H9 (cell line): ENCODE results near the gene AXIN1. TPM values are rescaled to one million over a fixed set of nuclear protein-coding genes. Genes with fewer than 3 reads are reported as not detected.

ENCODE experiments used
- DNase-seq: peaks from one replicate; pipeline ENCODE4 v3.0.0-alpha.2; 2017
- H2AFZ ChIP-seq: one replicate; pipeline ENCODE4 v1.6.1; 2013; ENCODE audit warnings: mild to moderate bottlenecking, low read length, control low read depth, moderate library complexity
- H2AK5ac ChIP-seq: 2 replicates; pipeline ENCODE4 v1.6.1; 2013; ENCODE audit warnings: low read length, control low read depth, mixed read lengths; ENCODE audit not compliant: insufficient read length
- H2BK120ac ChIP-seq: one replicate; pipeline ENCODE4 v1.6.1; 2013; ENCODE audit warnings: low read depth, mild to moderate bottlenecking, low read length, control low read depth, inconsistent platforms; ENCODE audit not compliant: poor library complexity, severe bottlenecking
- H2BK12ac ChIP-seq: 2 replicates; pipeline ENCODE4 v1.6.1; 2013; ENCODE audit warnings: low read length, control low read depth, mixed read lengths, low read depth; ENCODE audit not compliant: insufficient read length
- H2BK15ac ChIP-seq: 2 replicates; pipeline ENCODE4 v1.6.1; 2013; ENCODE audit warnings: low read depth, low read length, control low read depth
- H2BK20ac ChIP-seq: one replicate; pipeline ENCODE4 v1.6.1; 2013; ENCODE audit warnings: low read depth, mild to moderate bottlenecking, low read length, control low read depth, inconsistent platforms; ENCODE audit not compliant: poor library complexity, severe bottlenecking
- H2BK5ac ChIP-seq: 2 replicates; pipeline ENCODE4 v1.6.1; 2013; ENCODE audit warnings: low read length, control low read depth, mixed read lengths; ENCODE audit not compliant: insufficient read length
- H3K14ac ChIP-seq: 2 replicates; pipeline ENCODE4 v1.6.1; 2013; ENCODE audit warnings: low read length, control low read depth; ENCODE audit not compliant: insufficient read depth
- H3K18ac ChIP-seq: 2 replicates; pipeline ENCODE4 v1.6.1; 2013; ENCODE audit warnings: low read depth, mild to moderate bottlenecking, mixed read lengths, low read length, control low read depth; ENCODE audit not compliant: insufficient read length
- H3K23ac ChIP-seq: 2 replicates; pipeline ENCODE4 v1.6.1; 2013; ENCODE audit warnings: low read length, control low read depth, mixed read lengths, low read depth; ENCODE audit not compliant: insufficient read length
- H3K23me2 ChIP-seq: 2 replicates; pipeline ENCODE4 v1.6.1; 2013; ENCODE audit warnings: low read depth, mild to moderate bottlenecking, mixed read lengths, low read length, control low read depth; ENCODE audit not compliant: insufficient read length, poor library complexity, severe bottlenecking
- H3K27ac ChIP-seq: 2 replicates; pipeline ENCODE4 v1.5.1; 2013; ENCODE audit warnings: low read length, control low read depth, mixed read lengths, low read depth; ENCODE audit not compliant: insufficient read length
- H3K27me3 ChIP-seq: 2 replicates; pipeline ENCODE4 v1.6.1; 2013; ENCODE audit warnings: low read length, control low read depth, inconsistent platforms; ENCODE audit not compliant: insufficient read depth
- H3K4ac ChIP-seq: 2 replicates; pipeline ENCODE4 v1.6.1; 2013; ENCODE audit warnings: low read depth, mild to moderate bottlenecking, control low read depth, inconsistent platforms, low read length, moderate library complexity
- H3K4me1 ChIP-seq: 2 replicates; pipeline ENCODE4 v1.6.1; 2013; ENCODE audit warnings: low read length, control low read depth, inconsistent platforms; ENCODE audit not compliant: insufficient read depth
- H3K4me2 ChIP-seq: 2 replicates; pipeline ENCODE4 v1.6.1; 2013; ENCODE audit warnings: low read length, control low read depth, mixed read lengths; ENCODE audit not compliant: insufficient read length, insufficient read depth
- H3K56ac ChIP-seq: 2 replicates; pipeline ENCODE4 v1.6.1; 2013; ENCODE audit warnings: low read depth, mild to moderate bottlenecking, mixed read lengths, low read length, control low read depth; ENCODE audit not compliant: insufficient read length
- H3K79me1 ChIP-seq: 2 replicates; pipeline ENCODE4 v1.6.1; 2013; ENCODE audit warnings: low read depth, mild to moderate bottlenecking, moderate library complexity, low read length, control low read depth, inconsistent platforms; ENCODE audit not compliant: insufficient read depth, poor library complexity, severe bottlenecking
- H3K79me2 ChIP-seq: 2 replicates; pipeline ENCODE4 v1.6.1; 2013; ENCODE audit warnings: low read length, control low read depth, inconsistent platforms; ENCODE audit not compliant: insufficient read depth
- H3K9ac ChIP-seq: 2 replicates; pipeline ENCODE4 v1.6.1; 2013; ENCODE audit warnings: low read length, control low read depth, mixed read lengths; ENCODE audit not compliant: insufficient read length; ENCODE audit errors: extremely low read depth
- H3K9me3 ChIP-seq: one replicate; pipeline ENCODE4 v1.6.1; 2013; ENCODE audit warnings: low read depth, low read length, inconsistent platforms; ENCODE audit not compliant: control insufficient read depth
- H3T11ph ChIP-seq: one replicate; pipeline ENCODE4 v1.6.1; 2013; ENCODE audit warnings: mild to moderate bottlenecking, low read length, control low read depth, inconsistent platforms
- H4K20me1 ChIP-seq: one replicate; pipeline ENCODE4 v1.6.1; 2013; ENCODE audit not compliant: control insufficient read depth, insufficient read length, insufficient read depth
- H4K5ac ChIP-seq: 2 replicates; pipeline ENCODE4 v1.6.1; 2013; ENCODE audit warnings: low read depth, mild to moderate bottlenecking, mixed read lengths, low read length, control low read depth; ENCODE audit not compliant: insufficient read length
- H4K8ac ChIP-seq: replicated peaks from 2 replicates; pipeline ENCODE4 v1.6.1; 2013; ENCODE audit warnings: low read length, control low read depth, mixed read lengths, low read depth; ENCODE audit not compliant: insufficient read length
- H4K91ac ChIP-seq: 2 replicates; pipeline ENCODE4 v1.6.1; 2013; ENCODE audit warnings: low read depth, mild to moderate bottlenecking, moderate library complexity, mixed read lengths, low read length, control low read depth; ENCODE audit not compliant: insufficient read length
- H3K27ac Mint-ChIP-seq, 3 experiments: 2 replicates in 2 of 3; 3 replicates in 1 of 3; pipeline ENCODE4 v1.8.0; 2020 to 2021; ENCODE audit warnings: mixed read lengths in 3 of 3, mild to moderate bottlenecking in 1 of 3, moderate library complexity in 1 of 3
- H3K27me3 Mint-ChIP-seq: 2 replicates; pipeline ENCODE4 v1.8.0; 2021; ENCODE audit warnings: low read depth, mild to moderate bottlenecking, moderate library complexity, mixed read lengths
- H3K36me3 Mint-ChIP-seq, 3 experiments: 2 replicates in 2 of 3; 3 replicates in 1 of 3; pipeline ENCODE4 v1.8.0; 2020 to 2021; ENCODE audit warnings: low read depth in 3 of 3, mixed read lengths in 3 of 3; ENCODE audit not compliant: insufficient read depth in 1 of 3
- H3K4me1 Mint-ChIP-seq, 2 experiments: 2 replicates each; pipeline ENCODE4 v1.8.0; 2020; ENCODE audit warnings: mixed read lengths in 2 of 2
- H3K4me3 Mint-ChIP-seq, 2 experiments: 2 replicates in 1 of 2; 3 replicates in 1 of 2; pipeline ENCODE4 v1.8.0; 2020 to 2021; ENCODE audit warnings: mild to moderate bottlenecking in 2 of 2, mixed read lengths in 2 of 2, moderate library complexity in 1 of 2
- H3K9me3 Mint-ChIP-seq, 2 experiments: 2 replicates in 1 of 2; 3 replicates in 1 of 2; pipeline ENCODE4 v1.8.0; 2020; ENCODE audit warnings: mild to moderate bottlenecking in 2 of 2, mixed read lengths in 2 of 2, moderate library complexity in 1 of 2
- CTCF ChIP-seq: fragments of 200-600 bp; sonication (generic); conservative IDR thresholded peaks from 3 replicates; pipeline ENCODE4 v1.8.0; 2021; ENCODE audit warnings: antibody characterized with exemption, mild to moderate bottlenecking
- WGBS: extraction: QIAGEN DNeasy Blood & Tissue Kit; methylation state at CpG from one replicate; pipeline ENCODE4 v1.1.7; 2013; ENCODE audit warnings: missing lambda C conversion rate, low lambda C conversion rate, mixed read lengths; ENCODE audit not compliant: insufficient read length; ENCODE audit errors: extremely low coverage; 5-methylcytosine and 5-hydroxymethylcytosine counted together
- total RNA-seq: library from RNA; stranded (reverse); gene quantifications from 2 replicates; pipeline ENCODE4 v1.2.1, GENCODE V29; 2021

Gene AXIN1
- total RNA-seq, 1 experiment from 2014 or later, result 50.9 TPM

- no peaks in the 10 kb centered on the region for H3K9me3 ChIP-seq
- no peaks in the 10 kb centered on the region for H3K23me2 ChIP-seq
- no peak overlapping the region for H2AK5ac ChIP-seq
- no peak overlapping the region for H3T11ph ChIP-seq
- no peak overlapping the region for H4K8ac ChIP-seq
- no peak overlapping the region for H2BK5ac ChIP-seq
- no peak overlapping the region for H3K27ac ChIP-seq
- H3K4ac ChIP-seq, result no peak overlapping the region
- H3K9ac ChIP-seq, result no peak overlapping the region
- H2BK20ac ChIP-seq, result no peak overlapping the region
- H3K23ac ChIP-seq, result no peak overlapping the region
- no peaks in the 10 kb centered on the region for H3K27me3 ChIP-seq
- H3K4me1 ChIP-seq, result no peaks in the 10 kb centered on the region; the same call in 1 of the 2 replicates
- H3K79me2 ChIP-seq, result peaks cover 3% of the 10 kb centered on the region; the same call in 1 of the 2 replicates
- no peak overlapping the region for H3K14ac ChIP-seq
- H2BK12ac ChIP-seq, result no peak overlapping the region
- no peak for DNase-seq
- H3K9me3 Mint-ChIP-seq, result no peaks in the 10 kb centered on the region
- no peak overlapping the region for H2BK120ac ChIP-seq
- no peak overlapping the region for H4K5ac ChIP-seq
- H3K27me3 Mint-ChIP-seq, result no peaks in the 10 kb centered on the region
- peaks cover 28 to 30% of the 10 kb centered on the region in 2 experiments for H3K4me1 Mint-ChIP-seq
- no peak overlapping the region for H4K91ac ChIP-seq
- H3K4me3 Mint-ChIP-seq, result no peak overlapping the region
- H2BK15ac ChIP-seq, result no peak overlapping the region
- peak overlapping the region in 2 of 3 experiments; percentile 15 to 62; a peak in 3 of 7 replicates for H3K27ac Mint-ChIP-seq
- no peak for TF ChIP-seq CTCF
- H3K18ac ChIP-seq, result no peak overlapping the region
- no CpG with 5 or more reads among the region's 5 CpGs for WGBS
- H3K79me1 ChIP-seq, result peaks cover 10% of the 10 kb centered on the region
- H3K4me2 ChIP-seq, result no peak overlapping the region
- H3K56ac ChIP-seq, result no peak overlapping the region
- no peaks in the 10 kb centered on the region for H4K20me1 ChIP-seq
- peaks cover 0 to 11% (median 5%) of the 10 kb centered on the region in 3 experiments; a peak in 6 of 7 replicates for H3K36me3 Mint-ChIP-seq
- no peak overlapping the region for H2AFZ ChIP-seq
Observed at GRCh38 chr16:320206-320605, 32.3 kb downstream of the AXIN1 start.
